G401 (cell line): ENCODE measurements around the gene GALK1. TPM values are rescaled to one million over a fixed set of nuclear protein-coding genes. Genes with fewer than 3 reads are reported as not detected.
"Not testable (repeated sequence)": the region's sequence is repeated elsewhere in the genome, so short reads cannot be mapped to it uniquely, and the experiment has no call there.

ENCODE experiments used
- DNase-seq: peaks from one replicate; pipeline ENCODE4 v3.0.0-alpha.2; 2015; ENCODE audit warnings: low spot score
- in situ Hi-C: cut with HindIII; loops from 2 replicates; pipeline ENCODE4 v1.10.0; 2016; ENCODE audit warnings: low sequenced_read_pairs, mixed read lengths
- total RNA-seq: library from RNA; depleted of rRNA; stranded (reverse); fragments of >200 nt; shearing (Covaris generic); gene quantifications from 2 replicates; pipeline ENCODE4 v1.2.3, GENCODE V29; 2014; rRNA removed

The GALK1 gene
- total RNA-seq = 68.3 and 87.8 TPM in 2 replicates

GRCh38 chr17:75764711-75765421 lies at the start of gene GALK1:
Gene GALK1, minus strand, starts transcription at chr17:75765192. Its CDS starts 56 bp downstream, at chr17:75765136.
- DNase-seq = peak; percentile 58
- in situ Hi-C loops = no loop called here

- in situ Hi-C loops = no loop called here
- no peak for DNase-seq
These were observed 49.0 kb upstream of the GALK1 start for GRCh38 chr17:75814021-75814395.

GRCh38 chr17:75813081-75814020 lies 48.4 kb upstream of the GALK1 start:
- in situ Hi-C loops = no loop called here
- no peak for DNase-seq

GRCh38 chr17:75812096-75813013 lies 47.4 kb upstream of the GALK1 start:
- DNase-seq = no peak
- in situ Hi-C loops = no loop called here

- no peak for DNase-seq
- in situ Hi-C loops = no loop called here
These were observed 46.2 kb upstream of the GALK1 start for GRCh38 chr17:75811174-75811573.

GRCh38 chr17:75810756-75811155 lies 45.8 kb upstream of the GALK1 start:
- in situ Hi-C loops, DNase-seq: not testable (repeated sequence)

GRCh38 chr17:75810216-75810615 lies 45.2 kb upstream of the GALK1 start:
- in situ Hi-C loops = no loop called here
- DNase-seq = no peak

GRCh38 chr17:75809631-75810111 lies 44.7 kb upstream of the GALK1 start:
- DNase-seq = no peak
- in situ Hi-C loops = no loop called here

GRCh38 chr17:75808905-75809621 lies 44.1 kb upstream of the GALK1 start:
- in situ Hi-C loops = no loop called here
- DNase-seq = peak; percentile 60

GRCh38 chr17:75808549-75808904 lies 43.5 kb upstream of the GALK1 start:
- in situ Hi-C loops = no loop called here
- DNase-seq = peak; percentile 39

- DNase-seq = no peak
- in situ Hi-C loops = no loop called here
These were observed 42.9 kb upstream of the GALK1 start for GRCh38 chr17:75807861-75808260.

GRCh38 chr17:75806822-75807500 lies 42.0 kb upstream of the GALK1 start:
- in situ Hi-C loops = no loop called here
- no peak for DNase-seq

- DNase-seq = no peak
- in situ Hi-C loops = no loop called here
These were observed 38.9 kb upstream of the GALK1 start for GRCh38 chr17:75803883-75804282.

GRCh38 chr17:75799402-75799801 lies 34.4 kb upstream of the GALK1 start:
- no peak for DNase-seq
- in situ Hi-C loops = no loop called here

- in situ Hi-C loops = no loop called here
- no peak for DNase-seq
These were observed 31.0 kb upstream of the GALK1 start for GRCh38 chr17:75795820-75796607.

GRCh38 chr17:75793460-75793859 lies 28.5 kb upstream of the GALK1 start:
- no peak for DNase-seq
- in situ Hi-C loops = no loop called here

- no peak for DNase-seq
- in situ Hi-C loops = no loop called here
These were observed 26.3 kb upstream of the GALK1 start for GRCh38 chr17:75791254-75791653.
